Embryonic facial prominence (tissue), 1 donor: ENCODE measurements around the gene LHPP.

Experiments used
- DNase-seq: peaks from one replicate; pipeline ENCODE4 v3.0.0-alpha.2; 2016; ENCODE audit errors: extremely low spot score

LHPP gene

GRCh38 chr10:124641282-124642087, 179.9 kb downstream of the LHPP start:
- DNase-seq: no peak

DNA sequence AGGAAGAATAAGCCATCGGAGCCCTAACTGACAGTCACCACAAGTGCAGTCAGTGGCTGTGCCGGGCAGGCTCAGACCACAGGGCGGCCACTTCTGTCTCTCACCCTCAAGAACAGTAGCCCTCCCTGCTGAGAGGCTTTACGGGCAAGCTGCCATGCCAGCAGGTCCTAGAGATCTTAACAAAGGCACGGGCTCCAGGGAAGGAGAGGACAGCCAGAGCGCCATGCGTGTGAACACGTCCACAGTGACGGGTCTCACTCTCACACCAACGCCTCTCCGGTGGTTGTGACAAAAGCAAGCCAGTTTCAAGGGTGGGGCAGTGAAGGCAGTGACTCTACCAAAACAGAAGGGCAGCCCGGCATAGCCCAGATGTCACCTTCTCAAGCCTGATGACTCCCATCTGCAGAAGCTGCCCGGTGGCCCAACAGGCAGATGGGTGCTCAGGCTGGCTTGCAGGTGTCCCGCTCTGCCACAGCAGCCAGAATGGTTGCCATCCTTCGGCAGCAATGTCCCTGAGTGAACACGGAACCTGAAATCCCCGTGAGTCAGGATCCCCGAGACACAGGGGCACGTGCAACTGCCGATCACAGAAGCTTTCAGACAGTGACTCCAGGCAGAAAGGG, 180.6 kb downstream of the LHPP start:
- DNase-seq: no peak

- no peak for DNase-seq
Measured at GRCh38 chr10:124643330-124644009, 181.8 kb downstream of the LHPP start.

GRCh38 chr10:124644236-124644635, 182.6 kb downstream of the LHPP start:
- DNase-seq: no peak

DNA sequence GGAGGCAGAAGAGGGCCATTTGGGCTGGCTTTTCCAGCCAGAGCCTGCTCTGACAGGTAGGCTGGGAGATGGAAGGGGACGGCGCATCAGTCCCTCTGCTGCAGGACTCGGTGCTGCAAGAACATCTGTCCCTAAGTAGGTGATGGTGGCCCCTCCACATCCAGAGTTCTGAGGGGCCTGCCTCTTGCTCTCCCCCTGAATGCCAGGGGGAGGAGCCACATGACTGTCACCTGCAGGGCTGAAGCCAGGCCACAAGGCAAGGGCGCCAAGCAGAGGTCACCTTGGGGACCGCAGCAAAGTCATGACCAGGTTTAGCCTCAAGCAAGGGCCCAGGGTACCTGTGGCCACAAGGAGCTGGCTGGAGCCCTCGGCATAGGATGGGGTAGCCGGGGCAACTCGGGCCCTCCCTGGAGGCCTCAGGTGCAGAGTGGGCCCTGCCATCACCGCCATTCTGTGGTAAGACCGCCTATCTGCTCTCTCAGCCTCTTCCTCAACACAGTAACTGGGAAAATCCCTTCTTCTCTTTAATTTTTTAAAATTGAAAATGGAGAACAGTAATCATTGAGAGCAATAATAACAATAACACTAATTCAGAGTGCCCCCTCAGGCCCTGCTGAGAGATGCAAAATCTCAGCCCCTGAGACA, 183.3 kb downstream of the LHPP start:
- no peak for DNase-seq

GRCh38 chr10:124645467-124646095, 184.0 kb downstream of the LHPP start:
- DNase-seq: no peak

GRCh38 chr10:124646483-124647352, 185.1 kb downstream of the LHPP start:
- no peak for DNase-seq

DNA sequence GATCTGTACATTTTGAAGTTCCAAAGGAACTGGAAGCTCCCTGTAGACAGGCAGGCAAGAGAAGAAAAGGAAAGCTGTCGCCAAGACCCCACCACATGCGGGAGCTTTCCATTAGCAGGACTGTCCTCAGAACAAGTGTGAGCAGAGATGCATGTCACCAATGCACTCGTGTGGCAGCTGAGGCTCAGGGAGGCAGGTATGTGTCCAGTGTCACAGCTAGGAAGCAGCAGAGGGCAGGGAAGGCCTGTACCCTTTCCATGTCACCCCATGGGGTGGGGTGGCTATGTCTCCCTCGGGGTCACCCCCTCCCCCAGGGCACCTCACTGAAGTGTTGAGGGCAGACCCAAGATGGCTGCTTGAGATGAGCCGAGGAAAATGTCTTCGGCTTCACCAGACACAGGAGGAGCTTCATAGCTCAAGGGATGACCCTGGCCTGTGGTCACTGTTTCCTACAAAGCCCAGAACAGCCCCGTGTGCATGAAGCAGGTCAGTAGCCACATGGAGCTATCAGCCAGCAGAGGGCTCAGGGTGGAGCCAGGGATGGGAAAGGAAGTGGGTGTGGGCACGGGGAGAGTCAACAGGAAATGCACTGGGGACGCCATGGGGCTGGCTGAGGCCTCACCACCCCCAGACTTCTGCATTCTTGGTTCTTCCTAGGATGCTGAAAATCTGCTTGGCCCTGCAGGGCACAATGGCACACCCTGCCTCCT, 186.0 kb downstream of the LHPP start:
- DNase-seq: no peak

GRCh38 chr10:124648131-124648475, 186.5 kb downstream of the LHPP start:
- DNase-seq: no peak

DNA sequence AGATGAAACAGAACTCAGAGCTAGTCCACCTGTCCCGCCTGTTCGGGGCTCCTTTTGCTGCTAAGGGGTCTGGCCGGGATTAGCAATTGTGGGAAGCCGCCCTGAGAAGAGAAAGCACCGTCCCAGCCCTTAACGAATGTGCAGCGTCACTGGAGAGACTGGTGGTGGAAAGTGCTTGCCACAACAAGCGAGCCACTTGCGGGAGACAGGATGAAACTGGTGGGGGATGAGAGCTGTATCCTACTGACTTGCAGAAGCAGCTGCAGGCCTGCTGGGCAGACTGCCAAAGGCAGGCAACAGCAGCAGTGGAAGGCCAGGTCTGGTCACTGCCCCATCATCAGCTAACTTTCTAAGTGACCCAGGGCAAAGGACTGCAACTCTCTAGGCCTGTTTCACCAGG, 187.1 kb downstream of the LHPP start:
- no peak for DNase-seq

DNA sequence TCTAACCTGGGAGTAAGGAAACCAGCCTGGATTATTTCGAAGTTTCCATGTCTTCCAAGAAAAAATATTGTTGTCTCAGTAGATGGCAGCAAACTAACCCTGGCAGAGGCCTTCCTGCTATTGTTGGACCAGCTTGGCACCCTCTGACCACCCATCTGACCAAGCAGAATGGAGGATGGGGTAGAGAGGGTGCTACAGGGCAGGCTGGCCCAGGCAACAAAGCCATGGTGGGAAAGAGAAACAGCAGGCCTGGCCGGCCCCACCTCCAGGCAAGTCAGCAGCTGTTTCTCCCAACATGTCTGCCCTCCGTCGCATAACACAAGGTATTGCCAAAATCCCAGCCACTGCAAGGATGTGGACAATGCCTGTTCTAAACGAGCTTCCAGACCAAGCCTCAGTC, 187.6 kb downstream of the LHPP start:
- DNase-seq: no peak

- DNase-seq: no peak
Measured at GRCh38 chr10:124650263-124650662, 188.6 kb downstream of the LHPP start.

DNA sequence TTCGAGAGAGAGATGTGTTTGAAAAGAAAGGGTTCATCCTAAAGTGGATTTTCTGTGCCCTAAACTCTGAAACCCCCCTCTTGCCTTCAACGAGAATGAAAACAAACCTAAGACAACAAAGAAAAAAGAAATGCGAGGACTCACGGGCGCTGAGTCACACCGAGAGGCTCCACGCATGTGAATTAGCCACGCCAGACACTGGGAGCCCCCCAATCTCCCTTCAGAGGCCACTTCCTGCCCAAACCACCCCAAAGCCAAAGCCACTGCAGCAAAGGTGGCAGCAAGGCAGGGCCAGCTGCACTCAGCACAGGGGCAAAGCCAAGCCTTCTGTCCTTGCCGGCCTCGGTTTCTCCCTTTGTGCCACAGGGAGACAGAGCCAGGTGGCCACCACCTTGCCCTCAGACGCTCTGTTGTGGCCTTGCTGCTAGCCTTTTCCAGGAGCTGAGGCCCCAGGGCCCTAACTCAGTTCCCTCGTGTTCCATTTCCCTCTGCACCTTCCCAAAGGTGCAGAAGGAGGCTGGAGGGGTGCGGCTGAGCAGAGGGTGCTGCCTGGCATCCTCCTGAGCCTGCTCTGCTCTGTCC, 189.3 kb downstream of the LHPP start:
- DNase-seq: no peak

- no peak for DNase-seq
Measured at GRCh38 chr10:124651402-124651891, 189.8 kb downstream of the LHPP start.

DNA sequence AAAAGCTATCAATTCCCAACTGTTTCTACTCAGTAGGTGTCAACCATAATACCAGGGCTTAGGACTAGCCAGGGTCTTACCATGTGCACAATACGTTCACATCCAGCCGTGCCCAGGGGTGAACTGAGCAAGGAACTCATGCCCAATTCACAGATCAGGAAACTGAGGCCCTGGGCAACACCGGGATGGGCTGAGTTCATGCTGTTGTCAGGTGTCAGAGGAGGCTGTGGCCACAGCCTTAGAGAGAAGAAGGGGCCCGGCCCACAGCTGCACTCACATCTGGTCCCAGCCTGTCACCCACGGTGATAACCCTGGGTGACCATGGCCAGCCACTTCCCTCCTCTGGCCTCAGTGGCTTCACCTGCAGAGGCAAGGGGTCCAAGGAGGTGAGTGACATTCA, 190.6 kb downstream of the LHPP start:
- DNase-seq: no peak

DNA sequence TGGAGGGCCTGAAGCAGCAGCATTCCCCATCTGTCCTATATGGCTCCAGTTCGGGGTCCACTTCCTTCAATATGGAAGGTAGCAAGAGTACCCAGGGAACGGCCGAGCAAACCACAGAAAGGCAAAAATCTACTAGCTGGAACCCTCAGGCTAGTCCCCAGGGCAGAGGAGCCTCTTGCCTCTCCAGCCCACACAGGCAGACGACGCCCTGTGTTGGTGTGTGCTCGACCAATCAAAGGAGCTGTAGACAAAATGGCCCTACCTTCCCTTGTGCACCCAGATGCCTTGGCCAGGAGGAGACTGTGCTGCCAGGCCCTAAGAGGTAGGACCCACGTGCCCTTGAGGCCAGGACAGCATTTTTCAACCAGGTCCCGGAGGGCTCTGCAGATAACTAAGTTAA, 191.1 kb downstream of the LHPP start:
- DNase-seq: no peak

- DNase-seq: no peak
Measured at GRCh38 chr10:124653311-124653710, 191.7 kb downstream of the LHPP start.

DNA sequence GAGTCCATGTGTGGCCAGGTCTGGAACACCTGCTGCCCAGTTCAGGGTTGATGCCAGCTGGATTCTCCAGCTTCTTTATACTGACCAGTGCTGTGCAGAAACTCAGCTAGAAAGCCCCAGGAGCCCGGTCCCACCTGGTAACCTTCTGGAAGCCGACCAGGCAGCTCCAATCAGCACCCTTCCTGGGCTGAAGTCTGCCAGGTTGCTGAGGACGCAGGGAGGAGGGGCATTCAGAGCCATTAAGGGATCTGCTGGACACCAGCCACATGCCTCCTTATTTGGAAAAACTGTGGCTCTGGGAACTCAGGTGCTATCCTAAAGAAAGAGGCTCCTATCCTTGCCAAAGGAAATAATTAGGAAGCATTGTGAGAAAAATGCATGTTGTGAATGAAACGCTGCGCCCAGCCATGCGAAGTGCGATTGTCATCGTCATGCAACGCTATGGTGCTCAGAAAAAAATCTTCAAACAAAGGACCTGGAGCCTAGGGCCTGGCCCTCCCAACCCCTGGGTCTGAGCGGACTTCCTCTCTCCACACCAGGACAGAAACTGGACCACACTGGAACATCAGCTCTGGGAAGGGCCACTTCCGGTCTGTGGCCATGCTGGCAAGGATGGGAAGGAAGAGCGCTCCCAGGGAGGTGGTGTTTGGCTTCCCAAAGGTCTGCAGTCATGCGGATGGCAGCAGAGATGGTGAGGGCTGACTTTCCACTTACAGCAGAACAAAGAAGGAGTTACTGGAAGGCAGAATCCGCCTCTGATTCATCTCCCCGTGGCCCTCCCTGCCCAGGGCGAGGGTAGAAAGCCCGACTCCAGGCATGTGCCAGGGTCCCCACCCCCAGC, 192.4 kb downstream of the LHPP start:
- DNase-seq: no peak

DNA sequence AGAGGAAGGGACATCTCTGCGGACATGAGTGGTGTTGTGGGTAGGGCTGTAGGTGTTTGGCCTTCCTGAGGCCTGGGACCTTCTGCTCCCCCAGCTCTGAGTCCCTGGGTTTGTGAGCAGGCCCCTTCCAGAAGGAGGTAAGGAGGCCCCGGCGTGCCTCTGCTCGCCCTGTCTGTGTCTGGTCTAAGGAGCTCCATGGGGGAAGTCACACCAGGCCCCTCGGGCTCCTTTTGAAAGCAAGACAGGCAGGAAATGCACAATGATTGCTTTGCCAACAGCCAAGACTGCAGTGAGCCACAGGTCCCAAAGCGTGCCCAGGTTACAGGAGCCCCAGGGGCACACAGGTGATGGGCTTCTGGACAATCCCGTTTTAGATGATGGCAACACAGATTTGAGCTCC, 193.1 kb downstream of the LHPP start:
- DNase-seq: no peak
